HG02973 (cell line): ENCODE data around the gene RAB18.
"Not testable (repeated sequence)": the region's sequence is repeated elsewhere in the genome, so short reads cannot be mapped to it uniquely, and the experiment has no call there.

Experiments
- ATAC-seq: cut with Tn5 transposase; IDR thresholded peaks from one replicate; pipeline ENCODE4 v1.9.1; 2021; ENCODE audit warnings: moderate library complexity; ENCODE audit not compliant: unreplicated experiment

Gene RAB18

GRCh38 chr10:27541796-27542729 is 38.0 kb downstream of the RAB18 start:
- no peak for ATAC-seq

- no peak for ATAC-seq
These were observed 38.7 kb downstream of the RAB18 start for GRCh38 chr10:27542812-27543211.

GRCh38 chr10:27547047-27547446 is 42.9 kb downstream of the RAB18 start:
- ATAC-seq: no peak

- no peak for ATAC-seq
These were observed 43.4 kb downstream of the RAB18 start for GRCh38 chr10:27547482-27547881.

- ATAC-seq: no peak
These were observed 46.7 kb downstream of the RAB18 start for GRCh38 chr10:27550823-27551222.

GRCh38 chr10:27558612-27559020 is 54.5 kb downstream of the RAB18 start:
- peak; percentile 53 for ATAC-seq

- no peak for ATAC-seq
These were observed 57.2 kb downstream of the RAB18 start for GRCh38 chr10:27561334-27561733.

- no peak for ATAC-seq
These were observed 60.3 kb downstream of the RAB18 start for GRCh38 chr10:27564398-27564797.

GRCh38 chr10:27564880-27565279 is 60.8 kb downstream of the RAB18 start:
- ATAC-seq: no peak

- ATAC-seq: no peak
These were observed 64.4 kb downstream of the RAB18 start for GRCh38 chr10:27568196-27569175.

- ATAC-seq: no peak
These were observed 65.8 kb downstream of the RAB18 start for GRCh38 chr10:27569946-27570345.

GRCh38 chr10:27577038-27577437 is 72.9 kb downstream of the RAB18 start:
- not testable (repeated sequence) for ATAC-seq

- no peak for ATAC-seq
These were observed 74.2 kb downstream of the RAB18 start for GRCh38 chr10:27578316-27578715.

- ATAC-seq: no peak
These were observed 77.1 kb downstream of the RAB18 start for GRCh38 chr10:27581225-27581624.

- ATAC-seq: no peak
These were observed 80.2 kb downstream of the RAB18 start for GRCh38 chr10:27584302-27584701.
